Activated naive CD4-positive, alpha-beta T cell treated with anti-CD3 and anti-CD28 coated beads, Interleukin-2, amount 50 U/mL, for 16 hours (primary cell): ENCODE data around the gene PTX4.

ENCODE experiments used
- DNase-seq: peaks from one replicate; pipeline ENCODE4 v3.0.0-alpha.2; 2020

The PTX4 gene

GRCh38 chr16:1499756-1500464 is 11.2 kb upstream of the PTX4 start:
- no peak for DNase-seq

- peak; percentile 10 for DNase-seq
These were observed 10.3 kb upstream of the PTX4 start for GRCh38 chr16:1498899-1499676.

GRCh38 chr16:1497014-1497598 is 8.4 kb upstream of the PTX4 start:
- DNase-seq: peak; percentile 10

GRCh38 chr16:1496464-1496863 is 7.7 kb upstream of the PTX4 start:
- DNase-seq: peak; percentile 9

- no peak for DNase-seq
These were observed 7.1 kb upstream of the PTX4 start for GRCh38 chr16:1495889-1496262.

- no peak for DNase-seq
These were observed 6.6 kb upstream of the PTX4 start for GRCh38 chr16:1495211-1495888.

- no peak for DNase-seq
These were observed 6.0 kb upstream of the PTX4 start for GRCh38 chr16:1494711-1495110.

- no peak for DNase-seq
These were observed 5.4 kb upstream of the PTX4 start for GRCh38 chr16:1494129-1494640.

GRCh38 chr16:1493746-1494094 is 5.0 kb upstream of the PTX4 start:
- DNase-seq: no peak

- peak; percentile 81 for DNase-seq
These were observed 4.4 kb upstream of the PTX4 start, which contains the start of gene TELO2 for GRCh38 chr16:1492923-1493745. Gene TELO2, plus strand, starts transcription at chr16:1493360. Its CDS starts 922 bp downstream, at chr16:1494282.

GRCh38 chr16:1492082-1492922 is 3.6 kb upstream of the PTX4 start:
- DNase-seq: no peak

GRCh38 chr16:1491327-1491726 is 2.6 kb upstream of the PTX4 start:
- DNase-seq: no peak

GRCh38 chr16:1489077-1489476 is 333 bp upstream of the PTX4 start:
- no peak for DNase-seq

- DNase-seq: no peak
These were observed 616 bp downstream of the PTX4 start for GRCh38 chr16:1488054-1488601.

- no peak for DNase-seq
These were observed 1.2 kb downstream of the PTX4 start for GRCh38 chr16:1487395-1488053.

GRCh38 chr16:1486551-1487390 is 2.0 kb downstream of the PTX4 start:
- no peak for DNase-seq

GRCh38 chr16:1485847-1486496 is 2.8 kb downstream of the PTX4 start:
- no peak for DNase-seq

GRCh38 chr16:1481906-1482835 is 6.6 kb downstream of the PTX4 start:
- DNase-seq: no peak
